ENCODE results near the gene CCPG1. TPM values are rescaled to one million over a fixed set of nuclear protein-coding genes. Genes with fewer than 3 reads are reported as not detected.
"Not testable (repeated sequence)": the region's sequence is repeated elsewhere in the genome, so short reads cannot be mapped to it uniquely, and the experiment has no call there.

Gene CCPG1
- total RNA-seq, 1 experiment from 2014 or later, result 27.6 TPM

DNA sequence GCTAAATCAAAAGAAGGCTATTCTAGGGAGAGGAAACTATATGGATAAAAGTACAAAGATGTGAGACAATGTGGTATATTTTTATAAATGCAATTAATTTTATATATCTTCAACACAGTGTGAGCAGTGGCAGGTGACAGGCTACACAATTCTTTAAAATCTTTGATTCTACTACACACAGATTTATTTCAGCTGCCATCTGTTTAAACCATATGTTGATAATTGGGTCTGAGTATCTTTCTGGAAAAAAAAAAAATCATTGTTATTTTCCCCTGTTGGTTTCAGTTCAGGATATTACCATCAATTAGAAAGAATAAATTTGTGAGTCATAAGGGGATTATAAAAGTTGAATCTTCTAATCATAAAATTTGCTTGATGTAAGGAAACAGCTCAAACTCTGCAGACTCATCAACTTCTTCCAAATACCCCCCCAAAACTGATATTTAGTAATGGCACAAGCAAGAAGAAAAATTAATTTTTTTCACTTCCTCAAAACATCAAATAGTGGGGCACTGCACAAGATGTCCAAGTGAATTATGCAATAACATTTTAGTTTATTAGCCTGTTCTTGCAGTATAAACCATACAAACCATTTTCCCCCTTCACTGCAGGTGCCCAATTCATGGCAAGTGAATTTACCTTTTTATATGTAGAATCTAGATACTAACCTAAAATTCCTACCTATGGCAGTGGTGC, 12.2 kb upstream of the CCPG1 start:
- BruUV-seq (replicated peaks), result no TSS peak
- DNase-seq (ENCODE audit: low read depth, low spot score) (no peak), ATAC-seq (no peak)
- ChIA-PET POLR2A (no interaction called here), CTCF (no interaction called here)
- H3K27ac ChIP-seq (ENCODE audit: low read length), result no peak overlapping the region
- intact Hi-C loops (cut with micrococcal nuclease; ENCODE audit: unreplicated experiment), result no loop called here
- in situ Hi-C loops (cut with HindIII; ENCODE audit: low pct_unique_long_range_greater_than_20kb, low sequenced_read_pairs), result no loop called here
- TF ChIP-seq POLR2AphosphoS5 (IDR thresholded peaks at IDR 0.05; ENCODE audit: low read depth, low read length) (no peak), TCF7L2 (IDR thresholded peaks at IDR 0.05; ENCODE audit: low read depth, low read length) (no peak), SIN3A (IDR thresholded peaks at IDR 0.05; ENCODE audit: borderline replicate concordance, insufficient read depth, low read depth, low read length) (no peak)
- TF ChIP-seq, protein P1, sequence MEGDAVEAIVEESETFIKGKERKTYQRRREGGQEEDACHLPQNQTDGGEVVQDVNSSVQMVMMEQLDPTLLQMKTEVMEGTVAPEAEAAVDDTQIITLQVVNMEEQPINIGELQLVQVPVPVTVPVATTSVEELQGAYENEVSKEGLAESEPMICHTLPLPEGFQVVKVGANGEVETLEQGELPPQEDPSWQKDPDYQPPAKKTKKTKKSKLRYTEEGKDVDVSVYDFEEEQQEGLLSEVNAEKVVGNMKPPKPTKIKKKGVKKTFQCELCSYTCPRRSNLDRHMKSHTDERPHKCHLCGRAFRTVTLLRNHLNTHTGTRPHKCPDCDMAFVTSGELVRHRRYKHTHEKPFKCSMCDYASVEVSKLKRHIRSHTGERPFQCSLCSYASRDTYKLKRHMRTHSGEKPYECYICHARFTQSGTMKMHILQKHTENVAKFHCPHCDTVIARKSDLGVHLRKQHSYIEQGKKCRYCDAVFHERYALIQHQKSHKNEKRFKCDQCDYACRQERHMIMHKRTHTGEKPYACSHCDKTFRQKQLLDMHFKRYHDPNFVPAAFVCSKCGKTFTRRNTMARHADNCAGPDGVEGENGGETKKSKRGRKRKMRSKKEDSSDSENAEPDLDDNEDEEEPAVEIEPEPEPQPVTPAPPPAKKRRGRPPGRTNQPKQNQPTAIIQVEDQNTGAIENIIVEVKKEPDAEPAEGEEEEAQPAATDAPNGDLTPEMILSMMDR (IDR thresholded peaks at IDR 0.05), result no peak
- TF ChIP-seq, protein P2, sequence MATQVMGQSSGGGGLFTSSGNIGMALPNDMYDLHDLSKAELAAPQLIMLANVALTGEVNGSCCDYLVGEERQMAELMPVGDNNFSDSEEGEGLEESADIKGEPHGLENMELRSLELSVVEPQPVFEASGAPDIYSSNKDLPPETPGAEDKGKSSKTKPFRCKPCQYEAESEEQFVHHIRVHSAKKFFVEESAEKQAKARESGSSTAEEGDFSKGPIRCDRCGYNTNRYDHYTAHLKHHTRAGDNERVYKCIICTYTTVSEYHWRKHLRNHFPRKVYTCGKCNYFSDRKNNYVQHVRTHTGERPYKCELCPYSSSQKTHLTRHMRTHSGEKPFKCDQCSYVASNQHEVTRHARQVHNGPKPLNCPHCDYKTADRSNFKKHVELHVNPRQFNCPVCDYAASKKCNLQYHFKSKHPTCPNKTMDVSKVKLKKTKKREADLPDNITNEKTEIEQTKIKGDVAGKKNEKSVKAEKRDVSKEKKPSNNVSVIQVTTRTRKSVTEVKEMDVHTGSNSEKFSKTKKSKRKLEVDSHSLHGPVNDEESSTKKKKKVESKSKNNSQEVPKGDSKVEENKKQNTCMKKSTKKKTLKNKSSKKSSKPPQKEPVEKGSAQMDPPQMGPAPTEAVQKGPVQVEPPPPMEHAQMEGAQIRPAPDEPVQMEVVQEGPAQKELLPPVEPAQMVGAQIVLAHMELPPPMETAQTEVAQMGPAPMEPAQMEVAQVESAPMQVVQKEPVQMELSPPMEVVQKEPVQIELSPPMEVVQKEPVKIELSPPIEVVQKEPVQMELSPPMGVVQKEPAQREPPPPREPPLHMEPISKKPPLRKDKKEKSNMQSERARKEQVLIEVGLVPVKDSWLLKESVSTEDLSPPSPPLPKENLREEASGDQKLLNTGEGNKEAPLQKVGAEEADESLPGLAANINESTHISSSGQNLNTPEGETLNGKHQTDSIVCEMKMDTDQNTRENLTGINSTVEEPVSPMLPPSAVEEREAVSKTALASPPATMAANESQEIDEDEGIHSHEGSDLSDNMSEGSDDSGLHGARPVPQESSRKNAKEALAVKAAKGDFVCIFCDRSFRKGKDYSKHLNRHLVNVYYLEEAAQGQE (IDR thresholded peaks at IDR 0.05; ENCODE audit: insufficient read depth in 1 of 2, low read depth in 2 of 2, low read length in 1 of 2), result no peak
- H3K27me3 ChIP-seq (ENCODE audit: control insufficient read depth, insufficient read depth, low read length), result no peaks in the 10 kb centered on the region
- H3K36me3 ChIP-seq (ENCODE audit: control insufficient read depth, insufficient read depth, low read length), result no peaks in the 10 kb centered on the region
- no peaks in the 10 kb centered on the region for H3K9me3 ChIP-seq (ENCODE audit: control insufficient read depth, insufficient read depth, low read depth, low read length)
- no peak overlapping the region for H3K4me3 ChIP-seq (ENCODE audit: low read depth in 2 of 2, low read length in 2 of 2)
- H3K4me1 ChIP-seq (ENCODE audit: control insufficient read depth, insufficient read depth, low read length), result no peaks in the 10 kb centered on the region

DNA sequence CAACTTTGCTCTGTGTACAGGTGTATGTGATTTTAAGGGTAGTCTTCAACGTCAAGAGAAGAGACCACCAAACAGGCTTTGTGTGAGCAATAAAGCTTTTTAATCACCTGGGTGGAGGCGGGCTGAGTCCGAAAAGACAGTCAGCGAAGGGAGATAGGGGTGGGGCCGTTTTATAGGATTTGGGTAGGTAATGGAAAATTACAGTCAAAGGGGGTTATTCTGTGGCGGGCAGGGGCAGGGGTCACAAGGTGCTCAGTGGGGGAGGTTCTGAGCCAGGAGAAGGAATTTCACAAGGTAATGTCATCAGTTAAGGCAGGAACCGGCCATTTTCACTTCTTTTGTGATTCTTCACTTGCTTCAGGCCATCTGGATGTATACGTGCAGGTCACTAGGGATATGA, 9.5 kb upstream of the CCPG1 start:
- POLR2A ChIA-PET, result interaction anchor here (0.7 kb wide), 1 partner anchor 510 kb away, joined by 4 read pairs; no protein-coding TSS in a partner anchor
- intact Hi-C loops (cut with micrococcal nuclease; ENCODE audit: unreplicated experiment), result loop anchor here (10.0 kb wide), 1 partner anchor 57 kb away; no protein-coding TSS in a partner anchor
- CTCF ChIA-PET; H3K36me3 ChIP-seq (ENCODE audit: control insufficient read depth, insufficient read depth, low read length); H3K4me1 ChIP-seq (ENCODE audit: control insufficient read depth, insufficient read depth, low read length); H3K27ac ChIP-seq (ENCODE audit: low read length); H3K27me3 ChIP-seq (ENCODE audit: control insufficient read depth, insufficient read depth, low read length); H3K9me3 ChIP-seq (ENCODE audit: control insufficient read depth, insufficient read depth, low read depth, low read length); DNase-seq (ENCODE audit: low read depth, low spot score); ATAC-seq; H3K4me3 ChIP-seq (ENCODE audit: low read depth in 2 of 2, low read length in 2 of 2); in situ Hi-C loops (cut with HindIII; ENCODE audit: low pct_unique_long_range_greater_than_20kb, low sequenced_read_pairs); BruUV-seq (replicated peaks): not testable (repeated sequence)

DNA sequence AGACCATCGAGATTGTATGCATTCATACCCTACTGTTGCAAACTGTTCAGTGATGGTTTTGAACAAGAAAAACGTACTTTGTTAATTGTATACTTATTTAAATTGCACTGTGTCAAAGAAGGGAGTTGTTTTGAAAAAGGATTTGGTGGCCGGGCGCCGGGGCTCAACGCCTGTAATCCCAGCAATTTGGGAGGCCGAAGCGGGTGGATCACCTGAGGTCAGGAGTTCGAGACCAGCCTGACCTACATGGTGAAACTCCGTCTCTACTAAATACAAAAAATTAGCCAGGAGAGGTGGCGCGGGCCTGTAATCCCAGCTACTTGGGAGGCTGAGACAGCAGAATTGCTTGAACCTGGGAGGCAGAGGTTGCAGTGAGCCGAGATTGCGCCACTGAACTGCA, 817 bp upstream of the CCPG1 start:
- in situ Hi-C loops (cut with HindIII; ENCODE audit: low pct_unique_long_range_greater_than_20kb, low sequenced_read_pairs); ATAC-seq: not testable (repeated sequence)
- POLR2A ChIA-PET, result interaction anchor here (0.8 to 1.2 kb wide), 2 partner anchors 50 to 90 kb away, joined by 3 read pairs; partner anchors contain the start of genes PIGB and PIGBOS1

More for the DNA sequence above, 817 bp upstream of the CCPG1 start:
- Histone ChIP-seq H3K27ac (ENCODE audit: low read length) (peak overlapping the region; percentile 53), H3K4me3 (ENCODE audit: low read depth in 2 of 2, low read length in 2 of 2) (peak overlapping the region; percentile 84 to 86)
- not testable (repeated sequence) for DNase-seq (ENCODE audit: low read depth, low spot score); H3K9me3 ChIP-seq (ENCODE audit: control insufficient read depth, insufficient read depth, low read depth, low read length); BruUV-seq (replicated peaks); H3K36me3 ChIP-seq (ENCODE audit: control insufficient read depth, insufficient read depth, low read length); H3K27me3 ChIP-seq (ENCODE audit: control insufficient read depth, insufficient read depth, low read length); H3K4me1 ChIP-seq (ENCODE audit: control insufficient read depth, insufficient read depth, low read length)
- intact Hi-C loops (cut with micrococcal nuclease; ENCODE audit: unreplicated experiment), result loop anchor here (10.0 kb wide), 1 partner anchor 84 kb away; no protein-coding TSS in a partner anchor
- CTCF ChIA-PET, result interaction anchor here (0.6 to 2.1 kb wide), 4 partner anchors 26 to 378 kb away, joined by 3 to 10 read pairs (median 6); partner anchors contain the start of genes PIGB and PIGBOS1

All from Panc1 (cell line).